ENCODE measurements around the gene MTG2.

DNA sequence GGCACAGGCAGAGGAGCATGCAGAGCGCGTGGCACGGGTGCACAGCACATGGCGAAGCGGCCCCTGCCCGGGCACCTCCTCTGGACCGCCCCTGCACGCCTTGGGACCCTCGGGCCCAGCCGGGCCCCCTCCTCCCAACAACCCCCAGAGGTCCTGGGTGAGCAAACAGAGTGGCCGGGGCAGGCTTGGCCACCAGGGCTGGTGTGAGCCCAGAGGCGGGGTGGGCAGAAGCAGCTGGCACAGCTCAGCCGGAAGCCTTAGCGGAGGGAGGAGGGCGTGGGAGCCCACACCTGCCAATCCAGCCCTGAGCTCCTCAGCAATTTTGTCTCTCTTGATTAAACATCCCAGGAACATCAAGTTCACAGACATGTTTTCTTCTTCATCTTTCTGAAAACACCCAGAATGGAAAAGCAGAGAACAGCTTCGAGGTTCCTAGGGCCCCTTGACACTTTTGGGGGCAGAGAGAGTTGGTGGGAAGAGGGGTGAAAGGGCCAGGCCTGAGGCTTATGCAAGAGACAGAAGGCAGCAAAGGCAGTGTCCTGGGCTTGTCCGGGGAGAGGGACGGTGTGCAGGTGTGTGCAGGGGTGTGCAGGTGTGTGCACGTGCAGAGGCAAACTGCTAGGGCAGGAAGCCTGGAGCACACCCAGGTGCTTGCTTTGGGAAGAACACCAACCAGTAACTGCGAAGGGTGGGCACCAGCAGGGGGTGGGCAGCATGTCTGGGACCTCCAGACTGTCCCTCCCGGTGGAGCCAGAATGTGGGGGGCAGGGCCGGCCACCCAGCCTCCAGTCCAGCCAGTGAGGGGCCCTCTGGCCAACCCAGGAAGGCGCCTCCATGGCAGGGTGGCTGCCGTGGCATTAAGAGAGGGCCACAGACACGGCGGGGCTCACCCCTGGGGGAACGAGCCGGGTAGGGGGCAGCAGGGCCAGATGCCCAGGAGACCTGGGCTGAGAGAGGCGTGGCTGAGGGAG lies 32.5 kb downstream of the MTG2 start:
- no peak for TF ChIP-seq EZH2 (IDR thresholded peaks at IDR 0.05; ENCODE audit: borderline replicate concordance, insufficient read depth, low read length, poor library complexity, severe bottlenecking)
- no peak for TF ChIP-seq RAD21 (conservative IDR thresholded peaks at IDR 0.05)

Measured in neural cell (in vitro differentiated cells).